ENCODE data around the gene CMC1.

The CMC1 gene

GRCh38 chr3:28280781-28281180 lies 39.4 kb downstream of the CMC1 start:
- Mint-ChIP-seq H3K4me3 (no peak overlapping the region), H3K27ac (no peak overlapping the region), H3K36me3 (ENCODE audit: low read depth) (peaks cover 28% of the 10 kb centered on the region), H3K27me3 (ENCODE audit: low read depth, poor library complexity) (no peaks in the 10 kb centered on the region), H3K4me1 (peaks cover 24% of the 10 kb centered on the region), H3K9me3 (no peaks in the 10 kb centered on the region)
- DNase-seq: no peak
- TF ChIP-seq CTCF (IDR thresholded peaks at IDR 0.05): no peak

GRCh38 chr3:28286595-28286994 lies 45.2 kb downstream of the CMC1 start:
- H3K27me3 Mint-ChIP-seq (ENCODE audit: low read depth, poor library complexity): no peaks in the 10 kb centered on the region
- H3K4me1 Mint-ChIP-seq: peaks cover 23% of the 10 kb centered on the region
- DNase-seq: no peak
- peak; percentile 37 for TF ChIP-seq CTCF (IDR thresholded peaks at IDR 0.05)
- no peak overlapping the region for H3K4me3 Mint-ChIP-seq
- H3K9me3 Mint-ChIP-seq: peaks cover 12% of the 10 kb centered on the region
- no peak overlapping the region for H3K27ac Mint-ChIP-seq
- peaks cover 33% of the 10 kb centered on the region for H3K36me3 Mint-ChIP-seq (ENCODE audit: low read depth)

- no peaks in the 10 kb centered on the region for H3K27me3 Mint-ChIP-seq (ENCODE audit: low read depth, poor library complexity)
- peaks cover 36% of the 10 kb centered on the region for H3K36me3 Mint-ChIP-seq (ENCODE audit: low read depth)
- peaks cover 14% of the 10 kb centered on the region for H3K9me3 Mint-ChIP-seq
- DNase-seq: no peak
- no peak for TF ChIP-seq CTCF (IDR thresholded peaks at IDR 0.05)
- H3K4me3 Mint-ChIP-seq: no peak overlapping the region
- H3K27ac Mint-ChIP-seq: no peak overlapping the region
- peaks cover 21% of the 10 kb centered on the region for H3K4me1 Mint-ChIP-seq
Observed at GRCh38 chr3:28287046-28287445, 45.6 kb downstream of the CMC1 start.

- Mint-ChIP-seq H3K9me3 (peaks cover 14% of the 10 kb centered on the region), H3K27me3 (ENCODE audit: low read depth, poor library complexity) (no peaks in the 10 kb centered on the region), H3K36me3 (ENCODE audit: low read depth) (peaks cover 46% of the 10 kb centered on the region), H3K4me1 (peaks cover 5% of the 10 kb centered on the region), H3K27ac (no peak overlapping the region), H3K4me3 (no peak overlapping the region)
- DNase-seq: no peak
- TF ChIP-seq CTCF (IDR thresholded peaks at IDR 0.05): no peak
Observed at GRCh38 chr3:28290863-28291300, 49.5 kb downstream of the CMC1 start.

- H3K36me3 Mint-ChIP-seq (ENCODE audit: low read depth): peaks cover 46% of the 10 kb centered on the region
- H3K27me3 Mint-ChIP-seq (ENCODE audit: low read depth, poor library complexity): no peaks in the 10 kb centered on the region
- no peak overlapping the region for H3K4me3 Mint-ChIP-seq
- no peak for DNase-seq
- H3K9me3 Mint-ChIP-seq: peaks cover 14% of the 10 kb centered on the region
- peaks cover 5% of the 10 kb centered on the region for H3K4me1 Mint-ChIP-seq
- no peak for TF ChIP-seq CTCF (IDR thresholded peaks at IDR 0.05)
- peak overlapping the region; percentile 17 for H3K27ac Mint-ChIP-seq
Observed at GRCh38 chr3:28291577-28291976, 50.2 kb downstream of the CMC1 start.

- peaks cover 5% of the 10 kb centered on the region for H3K4me1 Mint-ChIP-seq
- peaks cover 14% of the 10 kb centered on the region for H3K9me3 Mint-ChIP-seq
- TF ChIP-seq CTCF (IDR thresholded peaks at IDR 0.05): no peak
- H3K27ac Mint-ChIP-seq: no peak overlapping the region
- no peaks in the 10 kb centered on the region for H3K27me3 Mint-ChIP-seq (ENCODE audit: low read depth, poor library complexity)
- no peak overlapping the region for H3K4me3 Mint-ChIP-seq
- H3K36me3 Mint-ChIP-seq (ENCODE audit: low read depth): peaks cover 51% of the 10 kb centered on the region
- DNase-seq: no peak
Observed at GRCh38 chr3:28292622-28293021, 51.2 kb downstream of the CMC1 start.

Measured in nephron progenitor cell (in vitro differentiated cells).